Loucy (cell line): ENCODE results near the gene MSMP.

Experiments
- H2AFZ ChIP-seq: fragments of 200-600 bp; sonication (generic); 2 replicates; pipeline ENCODE4 v1.6.0; 2016; ENCODE audit warnings: antibody characterized with exemption, mild to moderate bottlenecking, low read length, moderate library complexity
- H3F3A ChIP-seq: fragments of 200-600 bp; 2 replicates; pipeline ENCODE4 v1.6.0; 2016; ENCODE audit warnings: antibody characterized with exemption, low read depth, mild to moderate bottlenecking
- H3K27me3 ChIP-seq: fragments of 200-600 bp; sonication (generic); 2 replicates; pipeline ENCODE4 v1.6.1; 2014; ENCODE audit warnings: low read length, mild to moderate bottlenecking; ENCODE audit not compliant: insufficient read depth, poor library complexity, severe bottlenecking
- H3K36me3 ChIP-seq: fragments of 200-600 bp; sonication (generic); 2 replicates; pipeline ENCODE4 v1.6.1; 2016; ENCODE audit warnings: low read length; ENCODE audit not compliant: insufficient read depth
- H3K4me1 ChIP-seq: fragments of 200-600 bp; sonication (generic); 2 replicates; pipeline ENCODE4 v1.5.1; 2014; ENCODE audit warnings: low read length, mild to moderate bottlenecking; ENCODE audit not compliant: insufficient read depth, poor library complexity, severe bottlenecking
- H3K4me2 ChIP-seq: fragments of 200-600 bp; sonication (generic); 2 replicates; pipeline ENCODE4 v1.6.0; 2014; ENCODE audit warnings: antibody characterized with exemption, low read length, low read depth, mild to moderate bottlenecking; ENCODE audit not compliant: poor library complexity, severe bottlenecking
- H3K4me3 ChIP-seq: fragments of 200-600 bp; sonication (generic); 2 replicates; pipeline ENCODE4 v1.5.1; 2014; ENCODE audit warnings: low read length, mild to moderate bottlenecking, mixed read lengths; ENCODE audit not compliant: poor library complexity, severe bottlenecking
- H3K79me2 ChIP-seq: fragments of 200-600 bp; sonication (generic); 2 replicates; pipeline ENCODE4 v1.6.1; 2014; ENCODE audit warnings: low read length; ENCODE audit not compliant: insufficient read depth
- H3K9ac ChIP-seq: fragments of 200-600 bp; sonication (generic); 2 replicates; pipeline ENCODE4 v1.6.0; 2014; ENCODE audit warnings: mild to moderate bottlenecking, low read depth, low read length, moderate library complexity; ENCODE audit not compliant: poor library complexity, severe bottlenecking
- H3K9me2 ChIP-seq: fragments of 200-600 bp; sonication (generic); replicated peaks from 2 replicates; pipeline ENCODE4 v1.6.1; 2016; ENCODE audit warnings: low read depth, low read length, mixed read lengths
- H3K9me3 ChIP-seq: fragments of 200-600 bp; sonication (generic); 2 replicates; pipeline ENCODE4 v1.6.1; 2014; ENCODE audit warnings: mild to moderate bottlenecking, antibody characterized with exemption, low read length, low read depth; ENCODE audit not compliant: insufficient read depth
- H4K20me1 ChIP-seq: fragments of 200-600 bp; sonication (generic); 2 replicates; pipeline ENCODE4 v1.6.0; 2014; ENCODE audit warnings: antibody characterized with exemption, low read length, mild to moderate bottlenecking; ENCODE audit not compliant: insufficient read depth, poor library complexity, severe bottlenecking
- EZH2phosphoT487 ChIP-seq: fragments of 200-600 bp; IDR thresholded peaks from 2 replicates; pipeline ENCODE4 v1.6.1; 2018; ENCODE audit warnings: antibody characterized with exemption, mild to moderate bottlenecking, moderate library complexity, borderline replicate concordance
- TF ChIP-seq, protein P1 (sequence below): fragments of 200-600 bp; sonication (generic); conservative IDR thresholded peaks from 2 replicates; pipeline ENCODE4 v1.5.1; 2014; ENCODE audit warnings: mild to moderate bottlenecking, antibody characterized with exemption, low read length

Gene MSMP

DNA sequence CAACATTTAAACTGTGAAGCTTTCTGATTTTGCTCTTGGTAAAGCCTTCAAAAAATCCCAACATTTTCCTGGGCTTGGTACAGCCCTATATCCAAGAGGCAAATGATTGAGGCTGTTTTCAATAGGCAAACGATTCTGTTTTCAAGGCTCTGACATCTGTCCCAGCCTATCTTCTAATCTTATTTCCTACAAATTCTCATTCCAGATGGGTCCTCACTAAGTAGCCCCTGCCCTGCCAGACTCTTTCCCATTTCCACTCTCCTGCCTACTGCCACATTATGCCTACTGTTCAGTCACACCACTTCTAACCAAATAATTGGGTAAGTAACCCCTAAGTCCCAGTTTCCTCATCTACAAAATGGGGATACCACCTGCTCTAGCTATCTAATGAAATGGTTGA is 8.5 kb downstream of the MSMP start:
- H3K4me1 ChIP-seq = peaks cover 47% of the 10 kb centered on the region
- TF ChIP-seq EZH2phosphoT487 = no peak
- TF ChIP-seq, protein P1, sequence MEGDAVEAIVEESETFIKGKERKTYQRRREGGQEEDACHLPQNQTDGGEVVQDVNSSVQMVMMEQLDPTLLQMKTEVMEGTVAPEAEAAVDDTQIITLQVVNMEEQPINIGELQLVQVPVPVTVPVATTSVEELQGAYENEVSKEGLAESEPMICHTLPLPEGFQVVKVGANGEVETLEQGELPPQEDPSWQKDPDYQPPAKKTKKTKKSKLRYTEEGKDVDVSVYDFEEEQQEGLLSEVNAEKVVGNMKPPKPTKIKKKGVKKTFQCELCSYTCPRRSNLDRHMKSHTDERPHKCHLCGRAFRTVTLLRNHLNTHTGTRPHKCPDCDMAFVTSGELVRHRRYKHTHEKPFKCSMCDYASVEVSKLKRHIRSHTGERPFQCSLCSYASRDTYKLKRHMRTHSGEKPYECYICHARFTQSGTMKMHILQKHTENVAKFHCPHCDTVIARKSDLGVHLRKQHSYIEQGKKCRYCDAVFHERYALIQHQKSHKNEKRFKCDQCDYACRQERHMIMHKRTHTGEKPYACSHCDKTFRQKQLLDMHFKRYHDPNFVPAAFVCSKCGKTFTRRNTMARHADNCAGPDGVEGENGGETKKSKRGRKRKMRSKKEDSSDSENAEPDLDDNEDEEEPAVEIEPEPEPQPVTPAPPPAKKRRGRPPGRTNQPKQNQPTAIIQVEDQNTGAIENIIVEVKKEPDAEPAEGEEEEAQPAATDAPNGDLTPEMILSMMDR = no peak
- peak overlapping the region; percentile 87 for H3K4me2 ChIP-seq
- peaks cover 33% of the 10 kb centered on the region for H4K20me1 ChIP-seq
- H3F3A ChIP-seq = no peaks in the 10 kb centered on the region
- peak overlapping the region; percentile 34 for H3K9ac ChIP-seq
- H2AFZ ChIP-seq = no peak overlapping the region
- H3K27me3 ChIP-seq = no peaks in the 10 kb centered on the region
- peaks cover 60% of the 10 kb centered on the region for H3K79me2 ChIP-seq
- no peaks in the 10 kb centered on the region for H3K9me2 ChIP-seq
- peak overlapping the region; percentile 90 for H3K4me3 ChIP-seq
- H3K36me3 ChIP-seq = peaks cover 7% of the 10 kb centered on the region; the same call in 1 of the 2 replicates
- no peaks in the 10 kb centered on the region for H3K9me3 ChIP-seq

DNA sequence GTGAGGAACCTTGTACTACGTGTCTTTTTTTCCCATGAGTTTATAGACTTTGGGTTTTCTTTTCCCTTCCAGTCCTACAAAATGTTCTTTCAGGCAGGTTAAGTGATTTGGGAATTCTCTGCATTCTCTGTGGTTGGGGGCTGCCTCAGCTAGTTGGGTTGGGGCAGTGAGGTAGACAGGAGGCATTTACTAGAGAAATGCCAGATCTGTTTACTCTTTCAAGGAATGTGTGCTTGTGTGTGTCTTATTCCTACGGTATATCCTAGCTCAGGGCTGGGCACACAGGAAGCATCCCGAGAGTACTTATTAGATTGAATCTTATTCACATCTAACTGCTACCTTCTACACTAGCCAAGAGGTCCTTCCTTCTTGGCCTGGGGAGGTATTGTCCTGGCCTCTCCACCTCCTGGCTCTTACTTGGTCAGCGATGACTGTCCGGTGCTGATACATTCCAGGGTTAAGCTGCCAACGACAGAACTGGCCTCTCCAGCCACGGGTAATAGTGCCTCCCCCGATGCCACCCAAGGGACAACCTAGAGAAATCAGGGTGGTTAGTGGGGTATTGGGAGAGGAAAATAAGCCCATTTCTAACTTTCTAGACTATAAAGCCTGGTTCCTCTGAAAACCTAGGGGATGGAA is 10.1 kb downstream of the MSMP start:
- Histone ChIP-seq H3K4me3 (no peak overlapping the region), H4K20me1 (peaks cover 36% of the 10 kb centered on the region), H3K4me2 (peak overlapping the region; percentile 23), H3K9me3 (no peaks in the 10 kb centered on the region), H3K4me1 (peaks cover 38% of the 10 kb centered on the region), H3K79me2 (peaks cover 51% of the 10 kb centered on the region), H3K9me2 (no peaks in the 10 kb centered on the region), H3K9ac (no peak overlapping the region), H3F3A (no peaks in the 10 kb centered on the region), H3K27me3 (no peaks in the 10 kb centered on the region), H3K36me3 (peaks cover 22% of the 10 kb centered on the region; the same call in 1 of the 2 replicates), H2AFZ (no peak overlapping the region)
- TF ChIP-seq, protein P1 = no peak
- TF ChIP-seq EZH2phosphoT487 = no peak

DNA sequence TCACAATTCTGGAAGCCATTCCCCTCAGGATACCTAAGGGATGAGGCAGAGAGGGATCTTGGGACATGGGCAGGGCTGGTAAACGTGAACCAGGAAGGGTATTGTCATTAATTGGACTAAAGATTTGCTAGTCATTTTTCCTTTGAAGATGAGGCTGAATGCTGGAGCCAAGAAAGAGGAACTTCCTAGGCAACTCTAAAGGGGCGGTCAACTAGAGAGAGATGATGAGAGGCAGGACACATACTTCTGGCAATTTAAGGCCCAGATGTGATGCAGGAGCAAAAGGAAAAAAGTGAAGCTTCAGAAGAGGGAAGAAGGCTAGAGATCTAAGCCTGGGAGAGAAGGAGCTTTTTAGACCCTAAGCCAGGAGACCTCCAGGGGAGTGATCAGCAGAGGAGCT is 10.6 kb downstream of the MSMP start:
- no peaks in the 10 kb centered on the region for H3K9me3 ChIP-seq
- H2AFZ ChIP-seq = no peak overlapping the region
- TF ChIP-seq EZH2phosphoT487 = no peak
- TF ChIP-seq, protein P1 = no peak
- peaks cover 35% of the 10 kb centered on the region for H4K20me1 ChIP-seq
- no peaks in the 10 kb centered on the region for H3F3A ChIP-seq
- H3K4me3 ChIP-seq = no peak overlapping the region
- H3K27me3 ChIP-seq = no peaks in the 10 kb centered on the region
- H3K9ac ChIP-seq = no peak overlapping the region
- H3K4me1 ChIP-seq = peaks cover 38% of the 10 kb centered on the region
- H3K79me2 ChIP-seq = peaks cover 47% of the 10 kb centered on the region
- H3K9me2 ChIP-seq = no peaks in the 10 kb centered on the region
- H3K36me3 ChIP-seq = peaks cover 27% of the 10 kb centered on the region; the same call in 1 of the 2 replicates
- H3K4me2 ChIP-seq = no peak overlapping the region
